Right ventricle myocardium superior (tissue), 1 donor: ENCODE results near the gene APCDD1. TPM values are rescaled to one million over a fixed set of nuclear protein-coding genes. Genes with fewer than 3 reads are reported as not detected.
"Not testable (repeated sequence)": the region's sequence is repeated elsewhere in the genome, so short reads cannot be mapped to it uniquely, and the experiment has no call there.

ENCODE experiments used
- ATAC-seq: fragments of 200-7000 bp; cut with Tn5 transposase; one replicate; pipeline ENCODE4 v1.9.1; 2020; ENCODE audit warnings: mild to moderate bottlenecking; ENCODE audit not compliant: poor library complexity
- DNase-seq: peaks from one replicate; pipeline ENCODE4 v3.0.0-alpha.2; 2020
- intact Hi-C: fragments of 100-400 bp; cut with DNase I; formaldehyde crosslinking; loops from one replicate; pipeline ENCODE4 v1.11.2; 2022
- total RNA-seq: library from RNA; stranded (reverse); fragmentation: NEBNext Ultra II Directional; extraction: Animal tissue kit (Norgen Biotek cat#: 25700); gene quantifications from one replicate; pipeline ENCODE4 v1.2.1, GENCODE V29; 2021
- donor health status: DM: no; HTN: yes; CAD: no; lungs with severe emphysema.

Gene APCDD1
- total RNA-seq, 1 donor from 2014 or later, result 27.0 TPM

DNA sequence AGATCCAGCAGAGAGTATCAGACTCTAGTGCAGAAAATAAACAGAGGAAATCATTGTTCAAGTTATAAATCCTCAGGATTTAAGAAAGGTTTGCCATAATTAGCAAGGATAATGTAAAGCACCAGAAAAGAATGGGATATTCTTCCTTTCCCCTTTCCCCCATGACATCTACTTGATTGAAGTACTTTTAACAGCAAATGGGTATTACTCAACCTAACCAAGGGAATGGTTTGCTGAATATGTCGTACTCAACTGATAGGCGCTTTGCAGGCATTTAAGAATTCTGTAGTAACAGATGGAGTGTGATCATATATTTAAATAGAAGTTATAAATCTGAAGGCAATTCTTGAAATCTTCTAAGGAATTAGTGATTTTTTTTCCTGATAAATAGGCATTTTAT, 2.7 kb downstream of the APCDD1 start:
- no peak for DNase-seq
- intact Hi-C loops, result no loop called here
- ATAC-seq, result no peak

GRCh38 chr18:10457767-10458166, 3.3 kb downstream of the APCDD1 start:
- intact Hi-C loops, result no loop called here

GRCh38 chr18:10458691-10459090, 4.3 kb downstream of the APCDD1 start:
- ATAC-seq (no peak), DNase-seq (no peak)
- intact Hi-C loops, result no loop called here

More at GRCh38 chr18:10457767-10458166, 3.3 kb downstream of the APCDD1 start:
- DNase-seq (no peak), ATAC-seq (no peak)

DNA sequence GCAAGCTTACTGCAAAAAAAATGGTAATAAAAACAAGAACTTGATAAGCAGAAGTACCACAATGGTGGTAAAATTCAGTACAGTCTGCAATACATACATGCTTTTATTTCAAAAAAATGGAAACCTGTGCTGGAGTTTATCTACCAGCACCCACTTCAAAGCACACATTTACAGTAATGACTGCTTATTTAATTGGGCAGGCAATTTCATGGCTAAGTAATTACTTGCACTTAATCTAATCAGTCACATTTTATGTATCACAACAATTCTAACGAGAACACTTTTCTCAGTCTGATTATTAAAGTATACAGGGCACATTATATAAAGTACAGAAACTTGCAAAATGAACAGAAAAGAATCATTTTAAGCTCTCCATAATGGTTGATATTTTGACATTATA, 5.2 kb downstream of the APCDD1 start:
- ATAC-seq, result no peak
- no peak for DNase-seq
- intact Hi-C loops, result no loop called here

GRCh38 chr18:10460414-10461018, 6.1 kb downstream of the APCDD1 start:
- DNase-seq (no peak), ATAC-seq (no peak)
- intact Hi-C loops, result no loop called here

- DNase-seq, result no peak
- no peak for ATAC-seq
- intact Hi-C loops, result no loop called here
These were observed 7.6 kb downstream of the APCDD1 start for GRCh38 chr18:10461989-10462388.

DNA sequence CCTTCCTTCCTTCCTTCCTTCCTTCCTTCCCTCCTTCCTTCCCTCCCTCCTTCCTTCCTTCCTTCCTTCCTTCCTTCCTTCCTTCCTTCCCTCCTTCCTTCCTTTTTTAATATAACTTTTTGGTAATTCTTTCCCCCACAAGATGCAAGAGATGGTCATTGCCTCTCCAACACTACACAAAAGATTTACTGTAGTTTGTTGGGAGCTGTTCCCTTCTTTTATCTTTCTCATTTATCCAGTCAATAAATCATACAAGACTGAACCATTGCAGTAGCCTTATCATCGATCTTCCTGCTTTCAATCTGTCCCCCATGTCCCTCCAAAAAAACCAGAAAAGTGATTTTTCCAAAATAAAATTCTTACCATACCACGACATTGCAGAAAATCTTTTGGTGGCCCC, 8.2 kb downstream of the APCDD1 start:
- no peak for ATAC-seq
- intact Hi-C loops, result no loop called here

DNA sequence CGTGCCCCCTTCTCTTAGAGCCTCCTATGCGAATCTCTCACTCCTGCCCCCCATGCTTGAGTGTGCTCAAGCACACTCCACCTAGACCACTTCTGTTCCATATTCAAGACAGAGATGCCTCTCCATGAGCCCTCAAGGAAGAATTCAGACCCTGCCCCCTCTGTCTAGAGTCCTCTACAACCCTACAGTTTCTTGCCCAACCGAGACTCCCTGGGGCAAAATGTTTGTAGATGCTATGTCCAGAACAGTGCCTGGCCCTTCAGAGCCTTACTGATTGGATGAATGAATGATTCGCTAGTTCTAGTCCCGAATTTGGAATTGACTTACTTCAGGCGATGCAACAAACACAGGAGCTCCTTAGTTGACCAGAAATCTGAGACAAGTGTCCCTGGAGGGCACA, 8.7 kb downstream of the APCDD1 start:
- no peak for DNase-seq
- intact Hi-C loops, result no loop called here
- ATAC-seq, result no peak

More for the DNA sequence above, 8.2 kb downstream of the APCDD1 start:
- DNase-seq, result no peak

DNA sequence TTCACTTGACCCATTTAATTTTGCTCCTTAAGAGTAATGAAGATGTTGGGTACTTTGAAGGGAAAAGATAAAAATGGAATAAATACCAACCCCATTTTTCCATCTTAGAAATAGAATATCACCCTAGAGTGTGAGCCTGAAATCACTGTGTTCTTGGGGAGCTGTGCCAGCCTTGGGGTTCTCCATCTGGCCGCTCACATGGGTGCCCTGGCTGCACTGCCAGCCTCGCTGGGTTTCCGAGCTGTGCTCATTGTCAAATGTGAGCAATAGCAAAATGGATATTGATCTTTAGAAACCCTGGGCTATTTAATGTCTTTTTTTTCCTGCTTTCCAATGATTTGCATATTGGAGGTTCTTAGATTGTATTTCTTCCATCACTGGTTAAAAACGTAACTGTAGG, 9.3 kb downstream of the APCDD1 start:
- DNase-seq (no peak), ATAC-seq (no peak)
- intact Hi-C loops, result no loop called here

- intact Hi-C loops, ATAC-seq, DNase-seq: not testable (repeated sequence)
These were observed 9.8 kb downstream of the APCDD1 start for GRCh38 chr18:10464161-10464648.

DNA sequence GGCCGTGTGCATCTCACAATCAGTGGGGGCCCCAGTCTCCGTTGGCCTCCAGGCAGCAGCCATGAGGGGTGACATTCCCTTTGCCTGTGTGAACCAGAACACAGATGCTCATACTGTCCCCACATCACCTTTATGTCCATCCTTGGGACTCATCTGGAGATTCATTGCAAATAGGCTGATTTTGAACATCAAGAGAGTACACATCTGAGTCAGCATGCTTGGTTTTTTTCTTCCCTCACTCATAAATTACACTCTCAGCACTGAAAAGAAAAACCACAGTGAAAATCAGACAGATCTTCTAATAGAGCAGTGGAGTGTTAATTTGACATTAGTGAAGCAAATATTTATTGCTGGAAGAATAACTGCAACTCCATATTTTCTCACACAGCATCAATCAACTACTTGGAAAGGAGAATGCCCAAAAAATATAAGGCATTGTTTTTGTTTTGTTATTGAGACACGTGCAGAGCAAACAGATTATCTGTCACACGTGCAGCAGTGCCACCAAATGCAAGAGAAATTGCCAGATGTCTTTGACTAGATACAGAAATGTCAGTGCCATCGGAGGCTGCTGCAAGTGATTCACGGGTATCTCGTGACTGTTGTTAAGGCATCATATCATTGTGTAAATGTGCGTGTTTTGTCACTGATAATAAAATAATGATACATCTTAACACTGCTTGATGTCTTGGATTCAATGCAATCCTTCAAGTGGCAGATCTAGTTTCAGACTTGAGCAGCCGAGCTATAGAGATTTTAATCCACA, 10.9 kb downstream of the APCDD1 start:
- intact Hi-C loops, result no loop called here
- ATAC-seq (no peak), DNase-seq (no peak)

DNA sequence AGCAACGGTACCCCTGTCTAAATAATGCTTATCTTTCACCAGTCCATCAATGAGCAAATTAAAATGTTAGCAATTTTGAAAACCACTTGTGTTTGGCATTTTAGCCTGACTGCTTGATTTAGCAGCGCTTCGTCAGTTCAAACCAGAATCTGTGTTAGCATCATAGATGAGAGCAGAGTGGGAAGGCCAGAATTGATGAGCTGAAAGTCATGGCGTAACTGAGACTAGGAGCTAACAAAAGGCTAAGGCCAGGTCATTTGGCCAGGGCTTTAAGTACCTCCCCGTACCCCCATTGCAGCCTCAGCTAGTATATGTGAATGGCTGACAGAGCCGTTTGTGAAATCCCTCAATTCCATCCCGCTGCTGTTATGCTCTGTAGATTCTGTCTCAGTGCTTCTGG, 16.0 kb downstream of the APCDD1 start:
- intact Hi-C loops, result no loop called here
- ATAC-seq, result no peak

DNA sequence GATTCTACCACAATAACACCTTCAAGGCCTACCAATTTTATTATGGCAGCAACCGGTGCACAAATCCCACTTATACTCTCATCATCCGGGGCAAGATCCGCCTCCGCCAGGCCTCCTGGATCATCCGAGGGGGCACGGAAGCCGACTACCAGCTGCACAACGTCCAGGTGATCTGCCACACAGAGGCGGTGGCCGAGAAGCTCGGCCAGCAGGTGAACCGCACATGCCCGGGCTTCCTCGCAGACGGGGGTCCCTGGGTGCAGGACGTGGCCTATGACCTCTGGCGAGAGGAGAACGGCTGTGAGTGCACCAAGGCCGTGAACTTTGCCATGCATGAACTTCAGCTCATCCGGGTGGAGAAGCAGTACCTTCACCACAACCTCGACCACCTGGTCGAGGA, 17.1 kb downstream of the APCDD1 start:
- intact Hi-C loops, result no loop called here
- ATAC-seq, result no peak
- DNase-seq, result no peak

More for the DNA sequence above, 16.0 kb downstream of the APCDD1 start:
- DNase-seq, result no peak

GRCh38 chr18:10473132-10473531, 18.7 kb downstream of the APCDD1 start:
- no peak for DNase-seq
- intact Hi-C loops, result no loop called here
- peak; percentile 26 for ATAC-seq

DNA sequence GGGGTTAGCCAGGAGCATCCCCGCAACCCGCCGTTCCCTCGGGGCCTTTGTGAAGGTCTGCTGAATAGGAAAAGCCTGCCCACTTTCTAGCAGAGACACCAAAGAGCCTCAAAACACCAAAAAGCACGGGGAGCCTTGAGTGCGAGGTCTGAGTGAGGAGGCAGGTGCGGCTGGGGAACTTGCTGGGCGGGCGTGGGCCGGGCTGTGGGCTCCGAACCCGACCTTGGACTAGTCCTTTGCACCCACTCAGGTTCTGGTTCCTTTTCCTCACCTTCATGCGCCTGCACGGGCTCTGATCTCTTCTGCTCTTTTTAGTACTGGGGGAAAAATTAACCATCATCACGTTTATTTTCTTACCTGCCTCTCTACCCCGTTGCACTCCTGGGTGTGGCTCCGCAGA, 19.9 kb downstream of the APCDD1 start:
- no peak for DNase-seq
- intact Hi-C loops, result no loop called here
- ATAC-seq, result no peak

DNA sequence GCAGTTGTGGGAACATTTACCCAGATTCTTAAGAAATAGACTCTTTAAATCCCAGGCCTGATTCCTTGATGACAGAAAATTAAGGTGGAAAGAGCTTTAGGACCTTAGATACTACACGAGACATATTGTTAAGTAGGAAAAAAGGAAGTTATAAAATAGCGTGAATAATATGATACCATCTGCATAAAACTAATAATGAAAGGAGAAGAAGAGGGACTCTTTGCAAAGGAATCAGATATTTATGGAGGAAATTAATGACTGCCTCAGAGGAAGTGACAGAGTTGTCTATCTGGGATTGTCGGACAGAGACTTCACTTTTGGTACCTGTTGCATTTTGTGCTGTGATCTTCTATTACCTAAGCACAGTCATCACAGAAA, 20.8 kb downstream of the APCDD1 start:
- intact Hi-C loops, result no loop called here
- no peak for ATAC-seq
- DNase-seq, result no peak

- ATAC-seq (no peak), DNase-seq (no peak)
- intact Hi-C loops, result no loop called here
These were observed 21.3 kb downstream of the APCDD1 start for GRCh38 chr18:10475654-10476291.

DNA sequence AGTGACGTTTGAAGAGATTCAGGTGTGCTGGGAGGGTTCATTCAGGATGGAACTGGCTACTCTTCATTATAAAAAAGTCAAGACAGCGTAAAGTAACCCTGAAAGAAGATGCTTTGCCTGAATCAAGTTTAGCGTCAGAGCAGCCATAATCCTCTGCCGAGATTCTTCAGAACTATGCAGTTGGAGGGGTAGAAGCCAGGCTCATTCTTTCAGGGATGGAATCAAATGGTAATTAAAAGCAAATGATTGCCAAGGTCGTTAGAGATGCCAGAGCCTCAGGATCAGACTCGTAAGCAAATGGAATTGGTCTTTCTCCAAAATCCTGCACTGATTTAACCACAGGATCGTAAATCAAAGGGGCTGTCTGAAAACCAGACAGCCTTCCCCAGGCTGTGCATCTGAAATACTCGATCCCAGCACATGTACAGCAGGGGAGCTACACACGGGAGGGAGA, 21.9 kb downstream of the APCDD1 start:
- ATAC-seq, result no peak
- DNase-seq, result no peak
- intact Hi-C loops, result no loop called here

- intact Hi-C loops, result no loop called here
- ATAC-seq, result no peak
These were observed 22.9 kb downstream of the APCDD1 start for GRCh38 chr18:10477121-10477862.

More at GRCh38 chr18:10477121-10477862, 22.9 kb downstream of the APCDD1 start:
- no peak for DNase-seq
